ENCODE results near the gene TNIP2.

TNIP2 gene

DNA sequence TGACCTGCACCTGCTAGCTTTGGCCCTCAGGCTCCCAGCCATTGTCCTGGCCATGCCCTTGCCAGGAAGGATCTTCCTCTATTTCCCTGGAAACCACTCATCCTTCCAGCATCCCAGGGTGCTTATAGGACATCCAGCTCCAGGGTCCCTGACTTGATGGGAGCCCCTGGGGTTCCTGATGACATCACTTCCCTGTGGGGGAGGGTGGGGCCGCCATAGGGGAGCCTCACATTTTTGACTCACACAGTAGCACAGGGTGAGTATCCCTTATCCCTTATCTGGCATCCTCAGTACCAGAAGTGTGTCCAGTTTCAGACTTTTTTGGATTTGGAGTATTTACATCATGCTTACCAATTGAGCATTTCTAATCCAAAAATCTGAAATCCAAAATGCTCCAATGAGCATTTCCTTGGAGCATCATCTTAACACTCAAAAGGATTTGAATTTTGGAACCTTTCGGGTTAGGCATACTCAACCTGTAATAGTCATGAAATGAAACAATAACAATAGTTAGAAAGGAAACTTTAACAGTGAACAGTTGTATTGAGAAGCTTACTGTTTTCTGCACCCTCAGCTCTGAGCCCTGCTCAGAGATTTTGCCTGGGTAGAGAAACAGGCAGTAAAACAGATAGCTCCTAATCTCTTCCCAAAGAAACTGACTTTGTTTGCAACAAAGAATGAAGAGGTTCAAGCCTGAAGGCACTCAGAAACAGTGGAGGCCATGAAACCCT, 22.1 kb downstream of the TNIP2 start:
- CTCF ChIA-PET: interaction anchor here (0.5 kb wide), 1 partner anchor 941 kb away, joined by 3 read pairs; the partner anchor contains the start of gene FGFR3
- no peak overlapping the region for H3K27ac ChIP-seq (ENCODE audit: extremely low read depth, low read depth, low read length)

DNA sequence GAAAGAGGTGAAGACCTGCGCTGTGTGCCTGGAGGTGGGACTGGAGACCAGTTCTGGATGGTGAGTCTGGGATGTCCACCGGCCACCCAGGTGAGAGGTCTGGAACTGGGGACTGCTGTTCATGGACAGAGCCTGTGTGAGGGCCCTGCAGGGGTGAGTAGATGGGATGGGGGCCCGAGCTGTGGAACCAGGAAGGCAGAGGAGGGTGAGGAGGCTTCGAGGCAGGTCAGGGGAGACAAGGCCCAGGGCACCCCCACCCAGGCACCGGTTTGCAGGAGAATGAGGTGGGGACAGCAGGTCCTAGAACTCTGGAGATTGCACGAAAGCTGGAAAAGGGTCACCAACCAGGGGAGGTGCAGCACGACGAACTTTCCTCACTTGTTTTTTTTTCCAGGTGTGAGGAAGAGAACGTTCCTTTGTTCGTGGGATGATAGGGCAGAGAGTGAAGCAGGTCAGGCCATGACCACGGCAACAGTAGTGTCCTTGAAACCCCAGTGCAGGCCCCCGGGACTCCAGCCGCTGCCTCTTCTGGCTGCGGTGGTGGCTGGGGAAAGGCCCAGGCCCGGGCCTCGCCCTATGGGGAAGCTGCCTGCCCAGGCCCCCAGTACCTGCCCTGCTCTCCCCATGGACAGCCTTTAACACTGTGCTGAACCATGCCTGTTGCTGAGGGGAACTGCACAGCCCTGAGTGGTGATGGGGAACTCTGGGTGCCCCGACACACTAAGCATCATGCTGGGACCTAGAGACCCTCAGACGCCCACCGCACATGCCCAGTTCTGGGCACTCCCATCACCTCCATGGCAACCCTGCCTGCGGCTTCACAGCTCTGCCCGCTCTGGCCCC, 22.9 kb downstream of the TNIP2 start:
- H3K27ac ChIP-seq (ENCODE audit: extremely low read depth, low read depth, low read length): no peak overlapping the region
- peaks cover 0 to 48% of the 10 kb centered on the region in 2 experiments; a peak in 2 of 3 replicates for H3K36me3 ChIP-seq (ENCODE audit: control insufficient read depth in 2 of 2, insufficient read depth in 1 of 2, low read length in 2 of 2)
- ChIA-PET POLR2A (no interaction called here), CTCF (interaction anchor here (0.5 kb wide), 1 partner anchor 940 kb away, joined by 3 read pairs; the partner anchor contains the start of gene FGFR3)
- H3K9me3 ChIP-seq (ENCODE audit: control insufficient read depth, insufficient read depth, low read depth, low read length): no peaks in the 10 kb centered on the region
- H3K4me3 ChIP-seq (ENCODE audit: low read depth, low read length): no peak overlapping the region
- TF ChIP-seq SP3 (tag by site-specific recombination; IDR thresholded peaks at IDR 0.05) (no peak), ZNF350 (tag by site-specific recombination; IDR thresholded peaks at IDR 0.05) (no peak), ZNF624 (tag by site-specific recombination; IDR thresholded peaks at IDR 0.05) (no peak), ZNF791 (tag by site-specific recombination; IDR thresholded peaks at IDR 0.05) (no peak), OVOL3 (tag by site-specific recombination; IDR thresholded peaks at IDR 0.05) (no peak), ZBTB8A (tag by site-specific recombination; IDR thresholded peaks at IDR 0.05) (no peak), KLF7 (tag by site-specific recombination; IDR thresholded peaks at IDR 0.05; ENCODE audit: borderline replicate concordance) (no peak), KLF16 (tag by site-specific recombination; IDR thresholded peaks at IDR 0.05) (no peak), ZNF121 (tag by site-specific recombination; IDR thresholded peaks at IDR 0.05) (no peak), GLIS2 (tag by site-specific recombination; IDR thresholded peaks at IDR 0.05) (no peak), GFI1B (tag by site-specific recombination; IDR thresholded peaks at IDR 0.05) (no peak), ZEB2 (tag by site-specific recombination; IDR thresholded peaks at IDR 0.05) (no peak), ZNF341 (tag by site-specific recombination; IDR thresholded peaks at IDR 0.05; ENCODE audit: low read depth) (no peak), HOXC10 (CRISPR knock-in tag; IDR thresholded peaks at IDR 0.05) (no peak)
- TF ChIP-seq, protein P1, sequence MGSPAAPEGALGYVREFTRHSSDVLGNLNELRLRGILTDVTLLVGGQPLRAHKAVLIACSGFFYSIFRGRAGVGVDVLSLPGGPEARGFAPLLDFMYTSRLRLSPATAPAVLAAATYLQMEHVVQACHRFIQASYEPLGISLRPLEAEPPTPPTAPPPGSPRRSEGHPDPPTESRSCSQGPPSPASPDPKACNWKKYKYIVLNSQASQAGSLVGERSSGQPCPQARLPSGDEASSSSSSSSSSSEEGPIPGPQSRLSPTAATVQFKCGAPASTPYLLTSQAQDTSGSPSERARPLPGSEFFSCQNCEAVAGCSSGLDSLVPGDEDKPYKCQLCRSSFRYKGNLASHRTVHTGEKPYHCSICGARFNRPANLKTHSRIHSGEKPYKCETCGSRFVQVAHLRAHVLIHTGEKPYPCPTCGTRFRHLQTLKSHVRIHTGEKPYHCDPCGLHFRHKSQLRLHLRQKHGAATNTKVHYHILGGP (tag by site-specific recombination; IDR thresholded peaks at IDR 0.05): no peak
- TF ChIP-seq, protein P2, sequence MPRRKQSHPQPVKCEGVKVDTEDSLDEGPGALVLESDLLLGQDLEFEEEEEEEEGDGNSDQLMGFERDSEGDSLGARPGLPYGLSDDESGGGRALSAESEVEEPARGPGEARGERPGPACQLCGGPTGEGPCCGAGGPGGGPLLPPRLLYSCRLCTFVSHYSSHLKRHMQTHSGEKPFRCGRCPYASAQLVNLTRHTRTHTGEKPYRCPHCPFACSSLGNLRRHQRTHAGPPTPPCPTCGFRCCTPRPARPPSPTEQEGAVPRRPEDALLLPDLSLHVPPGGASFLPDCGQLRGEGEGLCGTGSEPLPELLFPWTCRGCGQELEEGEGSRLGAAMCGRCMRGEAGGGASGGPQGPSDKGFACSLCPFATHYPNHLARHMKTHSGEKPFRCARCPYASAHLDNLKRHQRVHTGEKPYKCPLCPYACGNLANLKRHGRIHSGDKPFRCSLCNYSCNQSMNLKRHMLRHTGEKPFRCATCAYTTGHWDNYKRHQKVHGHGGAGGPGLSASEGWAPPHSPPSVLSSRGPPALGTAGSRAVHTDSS (tag by site-specific recombination; IDR thresholded peaks at IDR 0.05): no peak
- TF ChIP-seq, protein P3, sequence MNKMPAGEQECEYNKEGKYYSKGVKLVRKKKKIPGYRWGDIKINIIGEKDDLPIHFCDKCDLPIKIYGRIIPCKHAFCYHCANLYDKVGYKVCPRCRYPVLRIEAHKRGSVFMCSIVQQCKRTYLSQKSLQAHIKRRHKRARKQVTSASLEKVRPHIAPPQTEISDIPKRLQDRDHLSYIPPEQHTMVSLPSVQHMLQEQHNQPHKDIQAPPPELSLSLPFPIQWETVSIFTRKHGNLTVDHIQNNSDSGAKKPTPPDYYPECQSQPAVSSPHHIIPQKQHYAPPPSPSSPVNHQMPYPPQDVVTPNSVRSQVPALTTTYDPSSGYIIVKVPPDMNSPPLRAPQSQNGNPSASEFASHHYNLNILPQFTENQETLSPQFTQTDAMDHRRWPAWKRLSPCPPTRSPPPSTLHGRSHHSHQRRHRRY (tag by site-specific recombination; IDR thresholded peaks at IDR 0.05): no peak
- TF ChIP-seq, protein P4, sequence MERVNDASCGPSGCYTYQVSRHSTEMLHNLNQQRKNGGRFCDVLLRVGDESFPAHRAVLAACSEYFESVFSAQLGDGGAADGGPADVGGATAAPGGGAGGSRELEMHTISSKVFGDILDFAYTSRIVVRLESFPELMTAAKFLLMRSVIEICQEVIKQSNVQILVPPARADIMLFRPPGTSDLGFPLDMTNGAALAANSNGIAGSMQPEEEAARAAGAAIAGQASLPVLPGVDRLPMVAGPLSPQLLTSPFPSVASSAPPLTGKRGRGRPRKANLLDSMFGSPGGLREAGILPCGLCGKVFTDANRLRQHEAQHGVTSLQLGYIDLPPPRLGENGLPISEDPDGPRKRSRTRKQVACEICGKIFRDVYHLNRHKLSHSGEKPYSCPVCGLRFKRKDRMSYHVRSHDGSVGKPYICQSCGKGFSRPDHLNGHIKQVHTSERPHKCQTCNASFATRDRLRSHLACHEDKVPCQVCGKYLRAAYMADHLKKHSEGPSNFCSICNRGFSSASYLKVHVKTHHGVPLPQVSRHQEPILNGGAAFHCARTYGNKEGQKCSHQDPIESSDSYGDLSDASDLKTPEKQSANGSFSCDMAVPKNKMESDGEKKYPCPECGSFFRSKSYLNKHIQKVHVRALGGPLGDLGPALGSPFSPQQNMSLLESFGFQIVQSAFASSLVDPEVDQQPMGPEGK (tag by site-specific recombination; IDR thresholded peaks at IDR 0.05): no peak
- no peaks in the 10 kb centered on the region for H3K4me1 ChIP-seq (ENCODE audit: control insufficient read depth, insufficient read depth, low read length)

More for the DNA sequence above, 22.1 kb downstream of the TNIP2 start:
- Histone ChIP-seq H3K9me3 (ENCODE audit: control insufficient read depth, insufficient read depth, low read depth, low read length) (no peaks in the 10 kb centered on the region), H3K4me3 (ENCODE audit: low read depth, low read length) (no peak overlapping the region), H3K4me1 (ENCODE audit: control insufficient read depth, insufficient read depth, low read length) (no peaks in the 10 kb centered on the region), H3K36me3 (ENCODE audit: control insufficient read depth in 2 of 2, insufficient read depth in 1 of 2, low read length in 2 of 2) (peaks cover 0 to 45% of the 10 kb centered on the region in 2 experiments; a peak in 2 of 3 replicates)
- POLR2A ChIA-PET: interaction anchor here (0.8 kb wide), 1 partner anchor 198 kb away, joined by 3 read pairs; the partner anchor contains the start of gene FAM193A
- TF ChIP-seq ZNF529 (tag by site-specific recombination; IDR thresholded peaks at IDR 0.05; ENCODE audit: insufficient replicate concordance): no peak
- TF ChIP-seq, protein P5, sequence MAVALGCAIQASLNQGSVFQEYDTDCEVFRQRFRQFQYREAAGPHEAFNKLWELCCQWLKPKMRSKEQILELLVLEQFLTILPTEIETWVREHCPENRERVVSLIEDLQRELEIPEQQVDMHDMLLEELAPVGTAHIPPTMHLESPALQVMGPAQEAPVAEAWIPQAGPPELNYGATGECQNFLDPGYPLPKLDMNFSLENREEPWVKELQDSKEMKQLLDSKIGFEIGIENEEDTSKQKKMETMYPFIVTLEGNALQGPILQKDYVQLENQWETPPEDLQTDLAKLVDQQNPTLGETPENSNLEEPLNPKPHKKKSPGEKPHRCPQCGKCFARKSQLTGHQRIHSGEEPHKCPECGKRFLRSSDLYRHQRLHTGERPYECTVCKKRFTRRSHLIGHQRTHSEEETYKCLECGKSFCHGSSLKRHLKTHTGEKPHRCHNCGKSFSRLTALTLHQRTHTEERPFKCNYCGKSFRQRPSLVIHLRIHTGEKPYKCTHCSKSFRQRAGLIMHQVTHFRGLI (tag by site-specific recombination; IDR thresholded peaks at IDR 0.05): no peak
- TF ChIP-seq ZIC2 (tag by site-specific recombination; IDR thresholded peaks at IDR 0.05): peak; percentile 70
